Activated T-helper 1 cell treated with anti-CD3 and anti-CD28 coated beads, Interleukin-12 subunit alpha, Interleukin-12 subunit beta, Interleukin-2, Interleukin-4 antibody, amounts not matched to agents 30 ng/mL and 10 ng/mL and 1 ng/mL, durations not matched to agents 14 hours and 24 hours and 36 hours (primary cell): ENCODE measurements around the gene IL18R1. TPM values are rescaled to one million over a fixed set of nuclear protein-coding genes. Genes with fewer than 3 reads are reported as not detected.

ENCODE experiments used
- DNase-seq: peaks from one replicate; pipeline ENCODE4 v3.0.0; 2021; ENCODE audit warnings: low spot score
- H3K27ac Mint-ChIP-seq: one replicate; pipeline ENCODE4 v1.8.0; 2021; ENCODE audit warnings: mild to moderate bottlenecking, mixed read lengths
- H3K27me3 Mint-ChIP-seq: one replicate; pipeline ENCODE4 v1.8.0; 2022; ENCODE audit warnings: mild to moderate bottlenecking, moderate library complexity, mixed read lengths; ENCODE audit not compliant: insufficient read depth
- H3K36me3 Mint-ChIP-seq: one replicate; pipeline ENCODE4 v1.8.0; 2021; ENCODE audit warnings: low read depth, mixed read lengths
- H3K4me1 Mint-ChIP-seq: one replicate; pipeline ENCODE4 v1.8.0; 2021; ENCODE audit warnings: low read depth, mixed read lengths
- H3K4me3 Mint-ChIP-seq: one replicate; pipeline ENCODE4 v1.8.0; 2021; ENCODE audit warnings: mild to moderate bottlenecking, moderate library complexity, mixed read lengths
- H3K9me3 Mint-ChIP-seq: one replicate; pipeline ENCODE4 v1.8.0; 2021; ENCODE audit warnings: mixed read lengths
- intact Hi-C: fragments of 100-400 bp; cut with micrococcal nuclease; formaldehyde crosslinking; loops from one replicate; pipeline ENCODE4 v1.15.1; 2024
- total RNA-seq: library from RNA; stranded (reverse); gene quantifications from 2 replicates; pipeline ENCODE4 v1.2.3, GENCODE V29; 2022

The IL18R1 gene
- total RNA-seq, 1 donor from 2014 or later, result 57.8 TPM

DNA sequence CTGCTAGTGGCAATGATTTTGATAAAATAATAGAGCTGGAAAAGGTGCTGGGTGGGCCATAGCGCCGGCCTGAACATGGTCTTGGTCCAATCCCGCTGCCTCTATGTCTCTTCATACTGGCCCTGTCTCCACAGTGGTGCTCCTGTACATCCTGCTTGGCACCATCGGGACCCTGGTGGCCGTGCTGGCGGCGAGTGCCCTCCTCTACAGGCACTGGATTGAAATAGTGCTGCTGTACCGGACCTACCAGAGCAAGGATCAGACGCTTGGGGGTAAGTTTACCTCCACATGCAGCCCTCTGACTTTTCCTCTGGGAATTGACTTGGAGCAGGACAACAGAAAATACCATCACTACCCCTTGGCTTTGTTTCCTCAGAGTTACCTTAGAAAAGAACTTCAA is 91.3 kb downstream of the IL18R1 start:
- Mint-ChIP-seq H3K4me1 (peaks cover 20% of the 10 kb centered on the region), H3K9me3 (no peaks in the 10 kb centered on the region), H3K36me3 (peaks cover 56% of the 10 kb centered on the region), H3K4me3 (no peak overlapping the region), H3K27me3 (no peaks in the 10 kb centered on the region), H3K27ac (no peak overlapping the region)
- intact Hi-C loops, result loop anchor here (5.0 kb wide), 1 partner anchor 625 kb away; no protein-coding TSS in a partner anchor
- DNase-seq, result no peak

Other genes with a start within 250 kb of the IL18R1 start
- 1.5 and 2.4 TPM in 2 replicates for gene IL1R1, start 213.1 kb upstream of the IL18R1 start, total RNA-seq
- 0.16 TPM in 1 of 2 replicates, not detected in the other for gene IL1RL2, start 168.8 kb upstream of the IL18R1 start, total RNA-seq
- 3.9 and 4.8 TPM in 2 replicates for gene IL1RL1, start 44.2 kb upstream of the IL18R1 start, total RNA-seq
- gene IL18RAP, start 67.4 kb downstream of the IL18R1 start, total RNA-seq, result 37.1 and 38.4 TPM in 2 replicates
- gene SLC9A4, start 117.4 kb downstream of the IL18R1 start, total RNA-seq, result 0.10 TPM in 1 of 2 replicates, not detected in the other